Adrenal gland (tissue), 5 donors: ENCODE measurements around the gene BST2.

Experiments used
- CTCF ChIP-seq, 6 experiments: fragments of 450-650 bp in 4 of 6; fragments of 200-600 bp in 2 of 6; sonication (generic) in 1 of 6; IDR thresholded peaks; 1 replicate in 5 of 6; 2 replicates in 1 of 6; pipeline versions ENCODE4 v1.5.1 to v1.8.0; 2016 to 2021; ENCODE audit warnings: antibody characterized with exemption in 6 of 6, mild to moderate bottlenecking in 2 of 6, moderate library complexity in 1 of 6
- POLR2A ChIP-seq, 2 donors: fragments of 450-650 bp; IDR thresholded peaks; one replicate each; pipeline ENCODE4 v1.6.1; 2017; ENCODE audit warnings: antibody characterized with exemption in 2 of 2, mild to moderate bottlenecking in 2 of 2, moderate library complexity in 1 of 2
- donor health status: DM: no; HTN: no; CAD: no.

GRCh38 chr19:17357078-17357666 is 48.3 kb downstream of the BST2 start:
- TF ChIP-seq CTCF (IDR thresholded peaks at IDR 0.05) (no peak), POLR2A (IDR thresholded peaks at IDR 0.05) (no peak)
